Stimulated activated naive CD4-positive, alpha-beta T cell treated with Interleukin-2 at 50 U/mL for 16 hours (primary cell): Measurements from ENCODE around the gene WIPF2.
A peak's percentile ranks its signal among the peaks of the same experiment; 100 is the strongest.

Source experiments
- DNase-seq: peaks from one replicate; lab custom pipeline; 2025; lab: John Stamatoyannopoulos, UW

The WIPF2 gene, protein sequence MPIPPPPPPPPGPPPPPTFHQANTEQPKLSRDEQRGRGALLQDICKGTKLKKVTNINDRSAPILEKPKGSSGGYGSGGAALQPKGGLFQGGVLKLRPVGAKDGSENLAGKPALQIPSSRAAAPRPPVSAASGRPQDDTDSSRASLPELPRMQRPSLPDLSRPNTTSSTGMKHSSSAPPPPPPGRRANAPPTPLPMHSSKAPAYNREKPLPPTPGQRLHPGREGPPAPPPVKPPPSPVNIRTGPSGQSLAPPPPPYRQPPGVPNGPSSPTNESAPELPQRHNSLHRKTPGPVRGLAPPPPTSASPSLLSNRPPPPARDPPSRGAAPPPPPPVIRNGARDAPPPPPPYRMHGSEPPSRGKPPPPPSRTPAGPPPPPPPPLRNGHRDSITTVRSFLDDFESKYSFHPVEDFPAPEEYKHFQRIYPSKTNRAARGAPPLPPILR

DNA sequence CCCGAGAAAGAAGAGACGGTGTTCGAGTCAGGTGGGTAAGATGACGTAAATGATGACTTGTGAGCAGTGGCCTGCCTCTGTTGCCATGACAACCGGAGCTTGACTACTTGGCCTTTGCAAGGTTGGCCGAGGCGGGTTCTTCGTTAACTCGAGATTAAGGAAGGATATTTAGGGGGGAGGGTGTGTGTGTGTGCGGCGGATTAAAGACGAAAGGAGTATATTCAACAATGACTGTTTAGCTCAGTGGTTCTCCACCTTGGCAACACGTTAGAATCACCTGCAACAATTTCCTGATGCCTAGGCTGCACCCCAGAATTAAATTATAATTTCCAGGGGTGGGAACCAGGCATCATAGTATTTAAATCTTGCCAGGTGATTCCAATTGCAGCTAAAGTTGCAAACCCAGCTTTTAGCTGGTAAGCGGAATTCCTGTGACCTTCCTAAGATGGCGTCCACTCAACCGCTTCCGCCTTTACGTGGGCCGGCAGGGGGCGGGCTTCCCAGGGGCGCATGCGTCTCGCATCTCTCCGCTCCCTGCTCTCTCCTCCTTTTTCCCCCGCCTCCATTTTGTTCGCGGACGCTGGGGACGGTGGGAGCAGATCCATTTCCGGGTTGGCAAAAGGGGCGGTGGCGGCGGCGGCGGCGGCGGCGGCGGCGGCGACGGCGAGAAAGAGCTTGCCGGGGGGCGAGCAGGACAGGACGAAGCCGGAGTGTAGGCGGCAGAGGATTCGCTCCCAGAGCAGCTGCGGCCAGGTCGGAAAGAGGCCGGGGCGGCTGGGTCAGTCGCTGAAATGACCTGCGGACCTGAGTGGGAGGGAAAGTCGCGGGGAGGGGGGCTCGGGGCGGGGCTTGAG is at the start of gene WIPF2:
Gene WIPF2 (plus strand): TSS at position 565 of the 854 bp plus-strand sequence. CDS start 37,156 bp downstream, outside the sequence.
- peak; percentile 96 for DNase-seq

DNA sequence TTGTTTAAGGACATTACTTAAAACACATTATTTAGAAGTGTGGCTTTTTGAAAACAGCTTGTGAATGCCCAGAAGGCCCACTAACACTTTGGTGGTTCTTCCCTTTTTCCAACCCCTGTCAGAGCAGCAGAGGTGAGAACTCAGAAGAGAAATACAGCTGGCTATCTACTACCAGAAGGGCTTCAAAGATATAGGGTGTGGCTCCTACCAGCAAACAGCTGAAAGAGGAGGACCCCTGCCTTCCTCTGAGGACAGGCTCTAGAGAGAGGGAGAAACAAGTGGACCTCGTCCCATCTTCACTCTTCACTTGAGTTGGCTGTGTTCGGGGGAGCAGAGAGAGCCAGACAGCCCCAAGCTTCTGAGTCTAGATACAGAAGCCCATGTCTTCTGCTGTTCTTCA is 48.8 kb upstream of the WIPF2 start:
- DNase-seq = no peak

DNA sequence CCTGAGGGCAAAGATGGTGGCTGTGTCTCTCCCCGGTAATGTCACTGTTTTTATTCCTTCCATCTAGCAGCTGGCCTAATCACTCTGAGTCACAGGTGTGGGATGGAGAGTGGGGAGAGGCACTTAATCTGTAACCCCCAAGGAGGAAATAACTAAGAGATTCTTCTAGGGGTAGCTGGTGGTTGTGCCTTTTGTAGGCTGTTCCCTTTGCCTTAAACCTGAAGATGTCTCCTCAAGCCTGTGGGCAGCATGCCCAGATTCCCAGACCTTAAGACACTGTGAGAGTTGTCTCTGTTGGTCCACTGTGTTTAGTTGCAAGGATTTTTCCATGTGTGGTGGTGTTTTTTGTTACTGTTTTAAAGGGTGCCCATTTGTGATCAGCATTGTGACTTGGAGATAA is 47.4 kb upstream of the WIPF2 start:
- DNase-seq = no peak

DNA sequence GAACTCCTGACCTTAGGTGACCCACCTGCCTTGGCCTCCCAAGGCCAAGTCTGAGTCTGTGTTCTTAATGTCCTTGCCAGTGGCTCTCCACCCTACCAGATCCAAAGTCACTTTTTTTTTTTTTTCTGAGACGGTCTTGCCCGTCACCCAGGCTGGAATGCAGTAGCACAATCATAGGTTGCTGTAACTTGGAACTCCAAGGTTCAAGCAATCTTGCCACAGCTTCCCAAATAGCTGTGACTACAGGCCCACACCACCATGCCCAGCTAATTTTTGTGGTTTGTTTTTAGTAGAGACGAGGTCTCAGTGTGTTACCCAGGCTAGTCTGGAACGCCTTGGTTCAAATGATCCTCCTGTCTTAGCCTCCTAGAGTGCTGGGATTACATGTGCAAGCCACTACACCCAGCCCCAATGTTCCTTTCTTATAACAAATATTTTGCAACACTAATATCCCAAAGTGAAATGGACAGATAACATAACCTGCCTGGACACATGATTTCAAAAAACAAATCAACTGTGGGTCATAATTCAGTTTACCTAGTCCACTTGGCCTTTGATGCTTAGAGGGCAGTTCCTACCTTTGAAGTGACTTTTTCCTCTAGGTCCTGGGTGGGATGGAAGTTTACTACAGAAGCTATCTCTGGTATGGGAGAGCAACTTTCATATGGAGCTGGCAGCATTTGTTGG is 45.9 kb upstream of the WIPF2 start:
- no peak for DNase-seq

DNA sequence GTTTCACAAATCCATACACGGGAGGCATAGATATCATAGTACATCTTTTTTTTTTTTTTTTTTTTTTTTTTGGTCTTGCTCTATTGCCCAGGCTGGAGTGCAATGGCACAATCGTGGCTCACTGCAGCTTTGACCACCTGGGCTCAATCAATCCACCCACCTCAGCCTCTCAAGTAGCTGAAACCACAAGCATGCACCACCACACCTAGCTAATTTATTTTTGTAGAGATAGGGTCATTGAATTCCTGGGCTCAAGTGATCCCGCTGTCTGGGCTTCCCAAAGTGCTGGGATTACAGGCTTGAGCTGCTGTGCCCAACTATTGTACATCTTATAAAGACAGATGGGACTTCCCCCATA is 45.3 kb upstream of the WIPF2 start:
- DNase-seq = no peak

DNA sequence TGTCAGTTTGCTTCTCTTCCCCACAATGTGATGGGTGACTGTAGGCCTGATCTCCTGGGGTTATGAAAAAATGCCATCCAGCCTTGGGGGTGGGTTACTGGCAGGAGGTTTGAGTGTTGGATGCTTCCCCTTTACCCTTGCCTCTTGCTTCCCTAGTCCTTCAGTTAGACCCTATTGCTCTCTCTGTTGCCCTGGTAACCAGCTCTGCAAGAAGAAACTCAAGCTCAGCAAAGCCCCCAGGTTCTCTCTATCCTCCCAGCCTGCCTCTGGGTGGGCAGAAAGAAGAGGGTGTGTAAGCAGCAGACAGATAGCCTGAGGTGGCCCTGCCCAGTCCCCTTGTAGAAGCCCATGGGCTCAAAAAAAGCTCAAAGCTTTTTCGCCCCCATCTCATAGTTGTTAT is 44.6 kb upstream of the WIPF2 start:
- DNase-seq = no peak

DNA sequence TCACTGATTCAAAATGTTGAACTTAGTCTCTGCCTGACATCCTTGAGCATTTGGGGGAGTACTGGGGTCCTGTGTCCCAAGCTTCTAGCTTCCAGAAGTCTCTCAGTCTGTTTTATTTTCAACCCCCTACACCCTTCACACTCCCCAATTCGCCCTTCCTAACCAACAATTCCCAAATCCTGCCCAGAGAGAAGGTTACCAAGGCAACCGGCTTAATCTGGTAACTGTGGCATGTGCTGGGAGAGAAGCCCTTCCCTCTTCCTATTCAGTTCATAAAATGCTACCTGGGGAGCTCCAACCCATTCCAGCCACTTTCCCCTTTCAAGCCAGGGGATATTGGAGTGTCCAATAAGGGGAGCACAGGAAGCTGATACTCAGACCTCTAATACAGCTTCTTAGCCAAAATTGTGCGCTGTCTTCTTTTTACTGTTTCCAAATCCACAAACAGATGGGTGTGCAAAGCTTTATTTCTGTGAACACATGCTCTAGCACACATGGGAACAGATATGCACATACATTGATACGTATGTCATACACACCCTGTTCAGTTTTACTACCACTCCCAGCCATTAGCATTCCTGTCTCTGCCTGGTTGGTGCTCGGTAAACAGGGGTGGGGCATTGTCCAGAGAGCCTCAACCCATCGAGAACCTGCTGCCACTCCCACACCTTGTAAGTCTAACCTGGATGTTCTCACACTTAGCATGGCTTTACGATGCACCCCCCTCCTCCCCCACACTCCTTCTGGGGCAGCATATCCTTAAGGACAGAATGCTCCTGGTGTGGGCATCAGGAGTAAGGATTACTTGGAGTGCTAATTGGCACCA is 43.0 kb upstream of the WIPF2 start:
- no peak for DNase-seq

DNA sequence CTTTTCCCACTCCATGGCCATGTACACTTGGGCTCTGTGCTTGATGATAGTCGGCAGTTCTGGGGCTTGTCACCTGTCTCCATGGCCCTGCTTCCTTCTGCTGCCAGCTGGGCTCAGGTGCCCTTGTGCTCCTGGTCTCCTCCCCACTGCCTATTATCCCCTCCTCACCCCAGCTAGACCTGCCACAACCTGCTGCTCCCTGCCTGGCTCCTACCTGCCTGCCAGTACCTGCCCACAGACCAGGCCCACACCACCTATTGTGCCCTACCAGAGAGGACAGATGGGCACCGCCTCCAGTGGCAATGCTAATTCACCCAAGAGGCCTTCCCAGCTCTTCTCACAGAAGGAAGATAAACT is 42.4 kb upstream of the WIPF2 start:
- no peak for DNase-seq

DNA sequence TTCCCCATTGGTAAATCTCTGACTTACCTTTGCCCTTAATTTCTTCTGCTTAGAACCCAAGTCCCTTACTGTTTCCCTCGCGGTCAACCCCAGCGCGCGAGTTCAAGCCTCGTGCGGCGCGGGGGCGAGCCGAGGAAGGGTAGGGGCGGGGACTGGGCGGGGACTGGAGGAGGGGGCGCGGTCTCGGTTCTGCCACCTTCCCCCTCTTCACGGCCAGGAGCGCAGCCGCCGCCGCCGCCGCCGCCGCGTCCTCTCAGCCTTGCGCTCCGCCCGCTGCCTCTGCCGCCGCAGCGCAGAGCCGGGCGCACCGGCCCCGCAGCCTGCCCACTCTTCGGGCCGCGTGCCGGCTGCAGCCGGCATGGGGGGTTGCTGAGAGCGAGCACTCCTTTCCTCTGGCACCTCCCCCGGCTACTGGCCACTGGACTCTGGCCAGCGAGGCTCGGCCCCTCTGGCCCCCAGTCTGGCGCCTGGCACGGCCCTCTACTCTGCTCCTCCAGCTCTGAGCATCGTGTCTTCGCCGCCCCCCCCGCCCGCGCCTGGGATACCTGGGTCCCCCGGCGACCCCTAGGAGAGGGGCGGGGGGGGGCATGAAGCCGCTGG is 41.7 kb upstream of the WIPF2 start, which contains the start of gene RAPGEFL1:
Gene RAPGEFL1 (plus strand): TSS at position 196 of the 600 bp plus-strand sequence. CDS start 392 bp downstream, at position 588.
- DNase-seq = peak; percentile 85

DNA sequence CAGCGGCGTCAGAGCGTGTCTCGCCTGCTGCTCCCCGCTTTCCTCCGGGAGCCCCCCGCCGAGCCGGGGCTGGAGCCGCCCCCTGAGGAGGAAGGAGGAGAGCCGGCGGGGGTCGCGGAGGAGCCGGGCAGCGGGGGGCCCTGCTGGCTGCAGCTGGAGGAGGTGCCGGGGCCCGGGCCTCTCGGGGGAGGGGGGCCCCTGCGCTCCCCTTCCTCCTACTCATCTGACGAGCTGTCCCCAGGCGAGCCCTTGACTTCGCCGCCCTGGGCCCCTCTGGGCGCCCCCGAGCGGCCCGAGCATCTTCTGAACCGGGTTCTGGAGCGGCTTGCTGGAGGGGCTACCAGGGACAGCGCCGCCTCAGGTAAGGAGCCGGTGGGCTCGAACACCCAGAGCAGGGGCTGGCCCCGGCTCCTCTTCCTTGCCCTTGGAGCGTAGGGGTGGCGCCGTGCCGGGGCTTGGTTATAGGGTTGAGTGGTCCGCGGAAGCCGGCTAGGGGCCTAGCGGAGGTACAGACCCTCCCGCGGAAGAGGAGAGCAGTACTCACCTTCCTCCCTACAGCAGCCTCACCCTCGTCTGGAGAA is 41.0 kb upstream of the WIPF2 start:
- no peak for DNase-seq

DNA sequence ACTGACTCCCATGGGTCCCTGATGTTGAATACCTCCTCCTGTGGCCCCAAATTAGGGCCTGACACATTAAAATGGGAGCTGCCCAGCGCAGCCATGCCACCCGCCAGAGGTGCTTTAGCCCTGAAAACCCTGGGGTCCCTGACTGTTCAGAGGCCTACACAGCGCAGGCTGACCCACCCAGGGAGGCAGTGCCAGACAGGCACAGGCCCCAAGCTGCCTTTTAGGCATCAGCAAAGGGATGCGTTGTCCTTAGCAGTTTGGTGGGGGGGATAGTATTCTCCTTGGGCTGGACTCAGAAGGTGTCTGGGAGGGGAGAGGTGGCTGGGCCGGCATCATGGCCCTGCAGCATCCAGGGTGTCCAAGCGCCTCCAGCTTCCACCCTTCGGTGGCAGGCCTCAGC is 40.4 kb upstream of the WIPF2 start:
- no peak for DNase-seq

DNA sequence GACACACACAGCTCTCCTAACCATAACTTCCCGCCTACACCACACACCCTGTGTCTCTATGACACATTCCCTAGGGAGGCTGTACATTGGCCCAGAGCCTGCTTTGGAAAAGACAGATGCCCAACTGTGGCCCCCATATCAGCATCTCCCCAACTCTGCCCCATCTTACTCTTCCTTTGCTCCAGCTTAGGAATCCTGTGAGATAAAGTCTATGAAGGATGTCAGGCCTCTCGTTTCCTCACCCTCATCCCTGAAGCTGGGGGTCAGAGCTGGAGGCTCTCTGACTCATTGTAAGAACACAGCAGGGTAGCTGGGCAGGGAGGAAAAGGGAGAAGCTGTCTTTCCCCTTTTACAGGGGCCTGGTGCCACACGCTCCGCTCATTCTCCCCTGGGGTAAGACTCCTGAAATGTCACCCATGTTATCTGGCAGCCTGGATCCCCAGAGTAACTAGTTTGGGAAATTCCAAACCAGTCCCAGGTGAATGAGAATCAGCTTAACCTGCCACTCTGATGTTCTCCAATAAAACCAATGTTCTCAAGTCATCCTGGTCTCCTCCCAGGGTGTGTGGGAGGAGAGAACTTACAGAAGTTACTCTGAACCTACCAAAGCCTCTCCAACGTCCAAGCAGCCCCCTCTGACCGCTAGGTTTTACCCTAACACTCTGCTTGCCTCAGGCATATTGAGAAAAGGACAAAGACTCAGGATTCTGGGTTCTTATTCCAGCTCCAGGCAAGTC is 39.0 kb upstream of the WIPF2 start:
- no peak for DNase-seq

DNA sequence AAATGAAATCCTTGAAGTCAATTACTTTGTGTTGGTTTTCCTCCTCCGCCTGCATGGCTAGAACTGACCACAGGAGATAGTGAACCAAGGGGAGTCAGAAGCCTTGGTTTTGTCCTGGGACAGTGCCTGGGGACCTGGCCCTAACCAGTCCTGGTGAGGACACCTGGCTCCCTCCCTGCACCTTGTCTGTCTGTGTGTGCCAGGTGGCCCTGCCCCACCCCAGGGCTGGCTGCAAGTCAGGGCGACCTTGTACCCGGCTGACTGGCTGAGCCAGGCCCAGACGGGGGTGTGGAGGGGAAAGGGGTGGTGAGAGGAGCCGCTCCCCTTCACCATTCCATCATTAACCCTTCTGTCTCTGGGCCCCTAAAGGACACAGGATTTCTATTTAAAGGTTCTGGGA is 38.4 kb upstream of the WIPF2 start:
- no peak for DNase-seq

DNA sequence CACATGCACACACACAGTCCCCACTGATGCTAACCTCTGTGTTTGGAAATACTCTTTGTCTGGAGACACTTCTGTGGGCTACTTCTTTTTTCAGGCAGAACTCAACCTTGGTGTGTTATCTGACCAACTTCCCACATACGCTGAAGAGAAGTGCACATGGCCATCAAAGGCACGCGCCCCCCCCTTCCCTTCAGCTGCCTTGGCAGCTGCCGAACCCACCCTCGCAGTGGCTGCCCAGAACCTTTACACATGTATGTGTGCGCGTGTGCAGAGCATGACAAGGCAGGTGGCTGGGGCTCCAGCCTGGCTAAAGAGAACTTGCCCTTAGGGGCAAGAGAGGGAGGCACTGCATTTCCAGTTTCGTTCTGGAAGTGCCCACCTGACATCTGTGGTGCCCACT is 37.9 kb upstream of the WIPF2 start:
- DNase-seq = no peak

DNA sequence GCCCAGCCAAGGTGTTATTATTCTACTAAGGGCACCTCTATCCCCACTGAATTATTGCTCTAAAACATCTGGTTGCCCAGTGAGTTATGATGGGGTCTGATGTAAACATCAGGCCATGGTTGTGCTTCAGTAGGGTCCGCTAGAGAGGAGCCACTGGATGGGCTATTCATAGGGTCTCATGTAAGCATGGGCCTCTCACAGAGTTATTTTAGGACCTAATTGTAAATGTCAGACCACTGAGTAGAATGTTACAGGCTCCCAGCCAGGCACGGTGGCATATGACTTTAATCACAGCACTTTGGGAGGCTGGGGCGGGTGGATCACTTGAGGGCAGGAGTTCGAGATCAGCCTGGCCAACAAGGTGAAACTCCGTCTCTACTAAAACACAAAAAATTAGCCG is 36.5 kb upstream of the WIPF2 start:
- no peak for DNase-seq

DNA sequence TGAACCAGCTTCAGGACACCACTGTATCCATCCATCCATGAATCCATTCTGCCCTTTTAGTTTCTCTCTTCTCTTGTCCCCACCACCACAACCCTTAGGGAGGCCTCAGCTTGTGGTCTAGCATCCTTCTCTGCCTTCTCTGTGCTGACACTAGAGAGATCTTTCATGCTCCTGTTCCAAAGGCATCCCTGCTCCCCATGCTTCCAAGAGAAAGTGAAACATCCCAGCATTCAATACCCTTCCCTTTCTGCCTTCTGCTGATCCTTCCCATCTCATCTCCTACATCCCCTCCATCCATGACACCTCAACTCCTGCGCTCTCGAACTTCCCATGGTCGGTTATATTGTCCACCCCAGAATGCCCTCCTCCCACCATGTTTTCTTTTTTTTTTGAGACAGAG is 31.9 kb upstream of the WIPF2 start:
- DNase-seq = no peak

DNA sequence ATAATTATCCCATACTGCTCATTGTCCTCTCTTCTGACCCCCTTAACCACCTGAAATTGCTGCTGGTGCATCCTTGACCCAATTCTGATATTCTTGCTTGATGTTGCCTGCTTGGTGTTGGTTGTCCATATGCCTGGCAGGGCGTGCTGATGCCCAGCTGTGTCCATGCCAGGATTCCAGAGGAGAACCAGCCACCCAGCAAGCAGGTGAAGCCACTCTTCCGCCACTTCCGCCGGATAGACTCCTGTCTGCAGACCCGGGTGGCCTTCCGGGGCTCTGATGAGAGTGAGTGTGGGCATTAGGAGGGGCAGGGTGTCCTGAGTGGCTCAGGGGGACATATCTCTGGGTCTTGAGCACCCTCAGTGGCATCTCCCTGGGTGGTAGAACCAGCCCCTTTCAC is 30.4 kb upstream of the WIPF2 start:
- DNase-seq = no peak

DNA sequence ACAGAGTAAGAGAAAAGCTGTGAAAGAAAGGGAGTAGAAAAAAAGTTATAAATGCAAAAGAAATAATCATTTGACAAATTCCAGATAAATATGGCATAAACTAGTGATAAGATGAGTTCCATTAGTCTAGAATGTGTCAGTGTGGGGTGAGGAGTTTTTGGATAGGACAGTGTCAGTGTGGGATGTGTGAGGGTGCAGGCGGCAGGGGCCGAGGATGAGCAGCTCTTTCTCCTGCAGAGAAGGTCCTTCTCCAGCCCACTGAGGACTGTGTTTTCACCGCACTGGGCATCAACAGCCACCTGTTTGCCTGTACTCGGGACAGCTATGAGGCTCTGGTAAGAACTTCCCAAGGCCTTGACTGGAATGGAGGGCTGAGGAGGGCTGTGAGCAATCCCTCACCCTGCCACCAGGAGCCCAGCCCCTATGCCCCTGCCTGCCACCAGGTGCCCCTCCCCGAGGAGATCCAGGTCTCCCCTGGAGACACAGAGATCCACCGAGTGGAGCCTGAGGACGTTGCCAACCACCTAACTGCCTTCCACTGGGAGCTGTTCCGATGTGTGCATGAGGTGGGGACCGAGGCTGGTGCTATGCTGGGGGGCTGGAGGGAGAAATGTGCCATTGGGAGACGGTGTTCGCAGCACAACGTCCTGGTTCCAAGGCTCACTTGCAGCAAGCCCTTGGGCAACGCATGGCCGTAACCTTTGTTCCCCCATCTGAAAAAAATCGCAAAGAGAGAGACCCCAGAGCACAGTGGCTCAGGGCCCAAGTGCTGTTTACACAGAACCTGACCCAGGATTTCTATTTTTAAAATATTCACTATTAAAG is 28.7 kb upstream of the WIPF2 start:
- peak; percentile 23 for DNase-seq
